H9 (cell line): ENCODE data around the gene SGCD. TPM values are rescaled to one million over a fixed set of nuclear protein-coding genes. Genes with fewer than 3 reads are reported as not detected.

Source experiments
- DNase-seq: peaks from one replicate; pipeline ENCODE4 v3.0.0-alpha.2; 2017
- H2AFZ ChIP-seq: one replicate; pipeline ENCODE4 v1.6.1; 2013; ENCODE audit warnings: mild to moderate bottlenecking, low read length, control low read depth, moderate library complexity
- H2AK5ac ChIP-seq: 2 replicates; pipeline ENCODE4 v1.6.1; 2013; ENCODE audit warnings: low read length, control low read depth, mixed read lengths; ENCODE audit not compliant: insufficient read length
- H2BK120ac ChIP-seq: one replicate; pipeline ENCODE4 v1.6.1; 2013; ENCODE audit warnings: low read depth, mild to moderate bottlenecking, low read length, control low read depth, inconsistent platforms; ENCODE audit not compliant: poor library complexity, severe bottlenecking
- H2BK12ac ChIP-seq: 2 replicates; pipeline ENCODE4 v1.6.1; 2013; ENCODE audit warnings: low read length, control low read depth, mixed read lengths, low read depth; ENCODE audit not compliant: insufficient read length
- H2BK15ac ChIP-seq: 2 replicates; pipeline ENCODE4 v1.6.1; 2013; ENCODE audit warnings: low read depth, low read length, control low read depth
- H2BK20ac ChIP-seq: one replicate; pipeline ENCODE4 v1.6.1; 2013; ENCODE audit warnings: low read depth, mild to moderate bottlenecking, low read length, control low read depth, inconsistent platforms; ENCODE audit not compliant: poor library complexity, severe bottlenecking
- H2BK5ac ChIP-seq: 2 replicates; pipeline ENCODE4 v1.6.1; 2013; ENCODE audit warnings: low read length, control low read depth, mixed read lengths; ENCODE audit not compliant: insufficient read length
- H3K14ac ChIP-seq: 2 replicates; pipeline ENCODE4 v1.6.1; 2013; ENCODE audit warnings: low read length, control low read depth; ENCODE audit not compliant: insufficient read depth
- H3K18ac ChIP-seq: 2 replicates; pipeline ENCODE4 v1.6.1; 2013; ENCODE audit warnings: low read depth, mild to moderate bottlenecking, mixed read lengths, low read length, control low read depth; ENCODE audit not compliant: insufficient read length
- H3K23ac ChIP-seq: 2 replicates; pipeline ENCODE4 v1.6.1; 2013; ENCODE audit warnings: low read length, control low read depth, mixed read lengths, low read depth; ENCODE audit not compliant: insufficient read length
- H3K23me2 ChIP-seq: 2 replicates; pipeline ENCODE4 v1.6.1; 2013; ENCODE audit warnings: low read depth, mild to moderate bottlenecking, mixed read lengths, low read length, control low read depth; ENCODE audit not compliant: insufficient read length, poor library complexity, severe bottlenecking
- H3K27ac ChIP-seq: 2 replicates; pipeline ENCODE4 v1.5.1; 2013; ENCODE audit warnings: low read length, control low read depth, mixed read lengths, low read depth; ENCODE audit not compliant: insufficient read length
- H3K27me3 ChIP-seq: 2 replicates; pipeline ENCODE4 v1.6.1; 2013; ENCODE audit warnings: low read length, control low read depth, inconsistent platforms; ENCODE audit not compliant: insufficient read depth
- H3K4ac ChIP-seq: 2 replicates; pipeline ENCODE4 v1.6.1; 2013; ENCODE audit warnings: low read depth, mild to moderate bottlenecking, control low read depth, inconsistent platforms, low read length, moderate library complexity
- H3K4me1 ChIP-seq: 2 replicates; pipeline ENCODE4 v1.6.1; 2013; ENCODE audit warnings: low read length, control low read depth, inconsistent platforms; ENCODE audit not compliant: insufficient read depth
- H3K4me2 ChIP-seq: 2 replicates; pipeline ENCODE4 v1.6.1; 2013; ENCODE audit warnings: low read length, control low read depth, mixed read lengths; ENCODE audit not compliant: insufficient read length, insufficient read depth
- H3K56ac ChIP-seq: 2 replicates; pipeline ENCODE4 v1.6.1; 2013; ENCODE audit warnings: low read depth, mild to moderate bottlenecking, mixed read lengths, low read length, control low read depth; ENCODE audit not compliant: insufficient read length
- H3K79me1 ChIP-seq: 2 replicates; pipeline ENCODE4 v1.6.1; 2013; ENCODE audit warnings: low read depth, mild to moderate bottlenecking, moderate library complexity, low read length, control low read depth, inconsistent platforms; ENCODE audit not compliant: insufficient read depth, poor library complexity, severe bottlenecking
- H3K79me2 ChIP-seq: 2 replicates; pipeline ENCODE4 v1.6.1; 2013; ENCODE audit warnings: low read length, control low read depth, inconsistent platforms; ENCODE audit not compliant: insufficient read depth
- H3K9ac ChIP-seq: 2 replicates; pipeline ENCODE4 v1.6.1; 2013; ENCODE audit warnings: low read length, control low read depth, mixed read lengths; ENCODE audit not compliant: insufficient read length; ENCODE audit errors: extremely low read depth
- H3K9me3 ChIP-seq: one replicate; pipeline ENCODE4 v1.6.1; 2013; ENCODE audit warnings: low read depth, low read length, inconsistent platforms; ENCODE audit not compliant: control insufficient read depth
- H3T11ph ChIP-seq: one replicate; pipeline ENCODE4 v1.6.1; 2013; ENCODE audit warnings: mild to moderate bottlenecking, low read length, control low read depth, inconsistent platforms
- H4K20me1 ChIP-seq: one replicate; pipeline ENCODE4 v1.6.1; 2013; ENCODE audit not compliant: control insufficient read depth, insufficient read length, insufficient read depth
- H4K5ac ChIP-seq: 2 replicates; pipeline ENCODE4 v1.6.1; 2013; ENCODE audit warnings: low read depth, mild to moderate bottlenecking, mixed read lengths, low read length, control low read depth; ENCODE audit not compliant: insufficient read length
- H4K8ac ChIP-seq: replicated peaks from 2 replicates; pipeline ENCODE4 v1.6.1; 2013; ENCODE audit warnings: low read length, control low read depth, mixed read lengths, low read depth; ENCODE audit not compliant: insufficient read length
- H4K91ac ChIP-seq: 2 replicates; pipeline ENCODE4 v1.6.1; 2013; ENCODE audit warnings: low read depth, mild to moderate bottlenecking, moderate library complexity, mixed read lengths, low read length, control low read depth; ENCODE audit not compliant: insufficient read length
- H3K27ac Mint-ChIP-seq, 3 experiments: 2 replicates in 2 of 3; 3 replicates in 1 of 3; pipeline ENCODE4 v1.8.0; 2020 to 2021; ENCODE audit warnings: mixed read lengths in 3 of 3, mild to moderate bottlenecking in 1 of 3, moderate library complexity in 1 of 3
- H3K27me3 Mint-ChIP-seq: 2 replicates; pipeline ENCODE4 v1.8.0; 2021; ENCODE audit warnings: low read depth, mild to moderate bottlenecking, moderate library complexity, mixed read lengths
- H3K36me3 Mint-ChIP-seq, 3 experiments: 2 replicates in 2 of 3; 3 replicates in 1 of 3; pipeline ENCODE4 v1.8.0; 2020 to 2021; ENCODE audit warnings: low read depth in 3 of 3, mixed read lengths in 3 of 3; ENCODE audit not compliant: insufficient read depth in 1 of 3
- H3K4me1 Mint-ChIP-seq, 2 experiments: 2 replicates each; pipeline ENCODE4 v1.8.0; 2020; ENCODE audit warnings: mixed read lengths in 2 of 2
- H3K4me3 Mint-ChIP-seq, 2 experiments: 2 replicates in 1 of 2; 3 replicates in 1 of 2; pipeline ENCODE4 v1.8.0; 2020 to 2021; ENCODE audit warnings: mild to moderate bottlenecking in 2 of 2, mixed read lengths in 2 of 2, moderate library complexity in 1 of 2
- H3K9me3 Mint-ChIP-seq, 2 experiments: 2 replicates in 1 of 2; 3 replicates in 1 of 2; pipeline ENCODE4 v1.8.0; 2020; ENCODE audit warnings: mild to moderate bottlenecking in 2 of 2, mixed read lengths in 2 of 2, moderate library complexity in 1 of 2
- CTCF ChIP-seq: fragments of 200-600 bp; sonication (generic); conservative IDR thresholded peaks from 3 replicates; pipeline ENCODE4 v1.8.0; 2021; ENCODE audit warnings: antibody characterized with exemption, mild to moderate bottlenecking
- WGBS: extraction: QIAGEN DNeasy Blood & Tissue Kit; methylation state at CpG from one replicate; pipeline ENCODE4 v1.1.7; 2013; ENCODE audit warnings: missing lambda C conversion rate, low lambda C conversion rate, mixed read lengths; ENCODE audit not compliant: insufficient read length; ENCODE audit errors: extremely low coverage; 5-methylcytosine and 5-hydroxymethylcytosine counted together
- total RNA-seq: library from RNA; stranded (reverse); gene quantifications from 2 replicates; pipeline ENCODE4 v1.2.1, GENCODE V29; 2021

Gene SGCD
- total RNA-seq, 1 experiment from 2014 or later = 0.11 TPM

- no peak for TF ChIP-seq CTCF
- no CpG with 5 or more reads among the region's 3 CpGs for WGBS
- no peaks in the 10 kb centered on the region for H3K9me3 ChIP-seq
Observed at GRCh38 chr5:156523607-156524006, 196.6 kb downstream of the SGCD start.

More at GRCh38 chr5:156523607-156524006, 196.6 kb downstream of the SGCD start:
- H3K27me3 ChIP-seq = no peaks in the 10 kb centered on the region
- no peaks in the 10 kb centered on the region for H3K23me2 ChIP-seq
- H4K5ac ChIP-seq = no peak overlapping the region
- Mint-ChIP-seq H3K4me3 (no peak overlapping the region), H3K9me3 (peaks cover 3 to 8% of the 10 kb centered on the region in 2 experiments; a peak in 4 of 5 replicates), H3K27ac (no peak overlapping the region), H3K4me1 (no peaks in the 10 kb centered on the region), H3K36me3 (peaks cover 3 to 4% (median 3%) of the 10 kb centered on the region in 3 experiments), H3K27me3 (no peaks in the 10 kb centered on the region)
- H3K14ac ChIP-seq = no peak overlapping the region
- H3K23ac ChIP-seq = no peak overlapping the region
- no peak overlapping the region for H3K27ac ChIP-seq
- H3K79me2 ChIP-seq = no peaks in the 10 kb centered on the region
- H3K56ac ChIP-seq = no peak overlapping the region
- no peak overlapping the region for H3K4ac ChIP-seq
- no peak overlapping the region for H4K91ac ChIP-seq
- H2BK20ac ChIP-seq = no peak overlapping the region
- no peak overlapping the region for H2BK12ac ChIP-seq
- H2AK5ac ChIP-seq = no peak overlapping the region
- no peak overlapping the region for H2BK120ac ChIP-seq
- H2AFZ ChIP-seq = no peak overlapping the region
- H3K4me1 ChIP-seq = no peaks in the 10 kb centered on the region
- H3T11ph ChIP-seq = no peak overlapping the region
- DNase-seq = no peak
- no peak overlapping the region for H2BK15ac ChIP-seq
- H4K20me1 ChIP-seq = no peaks in the 10 kb centered on the region
- no peak overlapping the region for H3K9ac ChIP-seq
- no peak overlapping the region for H2BK5ac ChIP-seq
- no peak overlapping the region for H3K18ac ChIP-seq
- no peak overlapping the region for H4K8ac ChIP-seq
- H3K4me2 ChIP-seq = no peak overlapping the region
- no peaks in the 10 kb centered on the region for H3K79me1 ChIP-seq
